Astrocyte (in vitro differentiated cells and primary cell): ENCODE results near the gene PRR29.

ENCODE experiments used
- CTCF ChIP-seq: IDR thresholded peaks from 2 replicates; pipeline ENCODE4 v1.5.1; 2011; ENCODE audit warnings: low read depth, mild to moderate bottlenecking, inconsistent platforms, low read length, moderate library complexity; ENCODE audit not compliant: insufficient read depth
- EZH2 ChIP-seq: IDR thresholded peaks from 2 replicates; pipeline ENCODE4 v1.6.1; 2012; ENCODE audit warnings: mild to moderate bottlenecking, low read length, inconsistent platforms; ENCODE audit not compliant: insufficient read depth

DNA sequence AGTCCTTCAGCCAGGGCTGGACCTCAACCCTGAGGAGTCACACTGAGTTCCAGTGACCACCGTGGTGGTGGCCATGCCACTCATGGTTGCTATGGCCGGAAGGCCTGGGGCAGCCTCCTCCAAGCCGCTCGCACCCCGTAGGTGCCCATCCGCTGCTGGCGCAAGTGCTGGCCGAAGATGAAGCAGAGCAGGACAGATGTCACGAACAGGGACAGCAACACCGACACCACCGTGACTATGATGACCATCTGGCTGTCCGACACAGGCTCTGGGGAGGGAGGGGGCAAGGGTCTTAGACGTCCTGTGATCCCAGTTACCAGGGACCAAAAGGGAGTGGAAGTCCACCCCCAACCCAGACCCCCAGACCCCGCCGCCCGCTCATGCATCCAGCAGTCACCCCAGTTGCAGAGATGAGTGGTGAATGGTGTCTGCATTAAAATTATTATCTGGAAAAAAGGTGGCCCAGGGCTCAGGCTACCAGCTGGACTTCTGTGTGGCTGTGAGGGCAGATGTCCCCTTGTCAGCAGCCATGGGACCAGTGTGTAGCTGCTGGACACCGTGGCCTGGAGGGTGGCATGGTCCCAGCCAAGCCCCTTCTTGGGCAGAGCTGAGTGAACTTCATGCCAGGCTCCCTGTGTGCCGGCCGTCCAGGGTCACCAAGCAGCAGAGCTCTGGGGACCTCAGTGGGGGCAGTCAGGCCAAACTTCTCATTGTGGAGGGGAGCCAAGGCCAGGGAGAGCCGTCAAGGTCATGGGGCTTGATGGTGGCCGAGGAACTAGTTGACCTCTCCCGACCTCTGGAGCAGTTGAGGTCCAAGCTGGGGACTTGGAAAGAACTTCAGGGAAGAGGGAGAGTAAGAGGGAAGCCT lies 4.7 kb downstream of the PRR29 start:
- TF ChIP-seq CTCF = no peak
- TF ChIP-seq EZH2 = no peak
